Keratinocyte (primary cell): ENCODE results near the gene SBNO2.

Experiments used
- EZH2 ChIP-seq: IDR thresholded peaks from one replicate; pipeline ENCODE4 v1.6.1; 2012; ENCODE audit warnings: inconsistent platforms, mild to moderate bottlenecking, low read length, moderate library complexity
- TF ChIP-seq, protein P1 (sequence below), 3 experiments: IDR thresholded peaks in 1 of 3; conservative IDR thresholded peaks in 1 of 3; optimal IDR thresholded peaks in 1 of 3; 2 replicates in 2 of 3; 3 replicates in 1 of 3; pipeline versions ENCODE3 to v1.5.1; 2011; ENCODE audit warnings: low read length in 3 of 3, mild to moderate bottlenecking in 3 of 3, moderate library complexity in 2 of 3, control low read depth in 1 of 3, inconsistent platforms in 1 of 3; ENCODE audit not compliant: insufficient read depth in 2 of 3; ENCODE audit errors: extremely low read depth in 1 of 3

GRCh38 chr19:1221904-1222255 is 47.8 kb upstream of the SBNO2 start:
- TF ChIP-seq, protein P1, sequence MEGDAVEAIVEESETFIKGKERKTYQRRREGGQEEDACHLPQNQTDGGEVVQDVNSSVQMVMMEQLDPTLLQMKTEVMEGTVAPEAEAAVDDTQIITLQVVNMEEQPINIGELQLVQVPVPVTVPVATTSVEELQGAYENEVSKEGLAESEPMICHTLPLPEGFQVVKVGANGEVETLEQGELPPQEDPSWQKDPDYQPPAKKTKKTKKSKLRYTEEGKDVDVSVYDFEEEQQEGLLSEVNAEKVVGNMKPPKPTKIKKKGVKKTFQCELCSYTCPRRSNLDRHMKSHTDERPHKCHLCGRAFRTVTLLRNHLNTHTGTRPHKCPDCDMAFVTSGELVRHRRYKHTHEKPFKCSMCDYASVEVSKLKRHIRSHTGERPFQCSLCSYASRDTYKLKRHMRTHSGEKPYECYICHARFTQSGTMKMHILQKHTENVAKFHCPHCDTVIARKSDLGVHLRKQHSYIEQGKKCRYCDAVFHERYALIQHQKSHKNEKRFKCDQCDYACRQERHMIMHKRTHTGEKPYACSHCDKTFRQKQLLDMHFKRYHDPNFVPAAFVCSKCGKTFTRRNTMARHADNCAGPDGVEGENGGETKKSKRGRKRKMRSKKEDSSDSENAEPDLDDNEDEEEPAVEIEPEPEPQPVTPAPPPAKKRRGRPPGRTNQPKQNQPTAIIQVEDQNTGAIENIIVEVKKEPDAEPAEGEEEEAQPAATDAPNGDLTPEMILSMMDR (optimal IDR thresholded peaks at IDR 0.05 in 1 of 3, IDR thresholded peaks at IDR 0.05 in 1 of 3, conservative IDR thresholded peaks at IDR 0.05 in 1 of 3; ENCODE audit: extremely low read depth in 1 of 3, insufficient read depth in 2 of 3, low read length in 3 of 3) = no peak
- TF ChIP-seq EZH2 = no peak
